ENCODE results near the gene CHKA.

DNA sequence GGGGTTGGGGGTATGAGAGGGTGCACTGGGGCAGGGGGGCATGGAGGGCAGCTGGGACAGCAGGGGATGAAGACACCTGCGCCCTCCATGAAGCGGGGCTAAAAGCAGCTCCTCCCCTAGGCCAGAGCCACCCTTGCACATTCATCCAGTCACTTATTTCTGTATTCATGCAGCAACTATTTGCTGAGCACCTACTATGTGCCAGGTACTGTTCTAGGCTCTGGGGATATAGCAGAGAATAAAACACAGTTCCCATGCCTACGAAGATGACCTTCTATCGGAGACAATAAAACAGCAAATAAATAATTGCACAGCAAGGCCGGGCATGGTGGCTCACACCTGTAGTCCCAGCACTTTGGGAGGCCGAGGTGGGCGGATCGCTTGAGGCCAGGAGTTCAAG, 105.7 kb downstream of the CHKA start:
- TF ChIP-seq, protein P1, sequence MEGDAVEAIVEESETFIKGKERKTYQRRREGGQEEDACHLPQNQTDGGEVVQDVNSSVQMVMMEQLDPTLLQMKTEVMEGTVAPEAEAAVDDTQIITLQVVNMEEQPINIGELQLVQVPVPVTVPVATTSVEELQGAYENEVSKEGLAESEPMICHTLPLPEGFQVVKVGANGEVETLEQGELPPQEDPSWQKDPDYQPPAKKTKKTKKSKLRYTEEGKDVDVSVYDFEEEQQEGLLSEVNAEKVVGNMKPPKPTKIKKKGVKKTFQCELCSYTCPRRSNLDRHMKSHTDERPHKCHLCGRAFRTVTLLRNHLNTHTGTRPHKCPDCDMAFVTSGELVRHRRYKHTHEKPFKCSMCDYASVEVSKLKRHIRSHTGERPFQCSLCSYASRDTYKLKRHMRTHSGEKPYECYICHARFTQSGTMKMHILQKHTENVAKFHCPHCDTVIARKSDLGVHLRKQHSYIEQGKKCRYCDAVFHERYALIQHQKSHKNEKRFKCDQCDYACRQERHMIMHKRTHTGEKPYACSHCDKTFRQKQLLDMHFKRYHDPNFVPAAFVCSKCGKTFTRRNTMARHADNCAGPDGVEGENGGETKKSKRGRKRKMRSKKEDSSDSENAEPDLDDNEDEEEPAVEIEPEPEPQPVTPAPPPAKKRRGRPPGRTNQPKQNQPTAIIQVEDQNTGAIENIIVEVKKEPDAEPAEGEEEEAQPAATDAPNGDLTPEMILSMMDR (IDR thresholded peaks at IDR 0.05), result no peak
- TF ChIP-seq POLR2AphosphoS5 (IDR thresholded peaks at IDR 0.05) (no peak), EP300 (IDR thresholded peaks at IDR 0.05) (no peak), POLR2A (IDR thresholded peaks at IDR 0.05) (no peak)

Measured in stomach (tissue), 4 donors.